ENCODE measurements around the gene AURKAIP1.

- TF ChIP-seq CTCF (IDR thresholded peaks at IDR 0.05; ENCODE audit: low read length) = no peak
- no peak for TF ChIP-seq EZH2phosphoT487 (IDR thresholded peaks at IDR 0.05; ENCODE audit: low read length)
Measured at GRCh38 chr1:1367315-1367714, 7.7 kb downstream of the AURKAIP1 start.
